Measurements from ENCODE around the gene RALGDS. TPM values are rescaled to one million over a fixed set of nuclear protein-coding genes. Genes with fewer than 3 reads are reported as not detected.

The RALGDS gene
- total and polyA plus RNA-seq, 2 of the 13 experiments (the other 11 are each of a cell fraction or from before 2014, with no cell fraction given) = 12.9 to 25.5 TPM

GRCh38 chr9:133050142-133050541 lies 70.9 kb downstream of the RALGDS start:
- DNase-seq (ENCODE audit: low spot score) (no peak), FAIRE-seq (no peak), ATAC-seq (no peak)
- no TSS peak for BruUV-seq (replicated peaks)
- TF ChIP-seq ERF (CRISPR knock-in tag; IDR thresholded peaks at IDR 0.05) (no peak), IRF2 (CRISPR knock-in tag; IDR thresholded peaks at IDR 0.05) (no peak), ZNF547 (CRISPR knock-in tag; IDR thresholded peaks at IDR 0.05) (no peak), ZBTB1 (CRISPR knock-in tag; IDR thresholded peaks at IDR 0.05; ENCODE audit: borderline replicate concordance) (no peak), ZNF619 (CRISPR knock-in tag; IDR thresholded peaks at IDR 0.05) (no peak), HDAC1 (CRISPR knock-in tag; IDR thresholded peaks at IDR 0.05) (no peak)
- WGBS (ENCODE audit: low lambda C conversion rate) = 98% methylated on average over 6 of the region's 6 CpGs
- Histone ChIP-seq H3K4me1 (ENCODE audit: insufficient read depth, low read length) (no peaks in the 10 kb centered on the region), H2AFZ (ENCODE audit: low read length) (no peak overlapping the region), H3K9me3 (ENCODE audit: low read length) (no peaks in the 10 kb centered on the region), H3K27ac (ENCODE audit: extremely low read length, insufficient read depth, low read length) (no peak overlapping the region), H3K4me2 (ENCODE audit: low read depth, low read length) (no peak overlapping the region), H3K79me2 (ENCODE audit: insufficient read depth, low read length) (no peaks in the 10 kb centered on the region), H3K36me3 (replicated peaks in 1 of 2; ENCODE audit: control insufficient read depth in 1 of 2, insufficient read depth in 2 of 2, low read length in 2 of 2) (peaks cover 38 to 80% of the 10 kb centered on the region in 2 experiments; a peak in 4 of 5 replicates), H4K20me1 (ENCODE audit: insufficient read depth, low read length) (no peaks in the 10 kb centered on the region), H3K4me3 (replicated peaks in 1 of 3; ENCODE audit: insufficient read depth in 1 of 3, low read depth in 2 of 3, low read length in 3 of 3) (no peak overlapping the region), H3K27me3 (ENCODE audit: control insufficient read depth in 1 of 2, insufficient read depth in 2 of 2, low read length in 2 of 2) (no peaks in the 10 kb centered on the region), H3K9ac (ENCODE audit: insufficient read depth, low read depth, low read length) (no peak overlapping the region)
- in situ Hi-C loops (cut with HindIII; ENCODE audit: extremely low pct_ligation_motif_present, low pct_unique_long_range_greater_than_20kb) (no loop called here), intact Hi-C loops (cut with micrococcal nuclease; ENCODE audit: unreplicated experiment) (no loop called here)
- POLR2A ChIA-PET = no interaction called here
- CTCF ChIA-PET (ENCODE audit: low intra/inter-chr PET ratio, low total read pairs) = no interaction called here

DNA sequence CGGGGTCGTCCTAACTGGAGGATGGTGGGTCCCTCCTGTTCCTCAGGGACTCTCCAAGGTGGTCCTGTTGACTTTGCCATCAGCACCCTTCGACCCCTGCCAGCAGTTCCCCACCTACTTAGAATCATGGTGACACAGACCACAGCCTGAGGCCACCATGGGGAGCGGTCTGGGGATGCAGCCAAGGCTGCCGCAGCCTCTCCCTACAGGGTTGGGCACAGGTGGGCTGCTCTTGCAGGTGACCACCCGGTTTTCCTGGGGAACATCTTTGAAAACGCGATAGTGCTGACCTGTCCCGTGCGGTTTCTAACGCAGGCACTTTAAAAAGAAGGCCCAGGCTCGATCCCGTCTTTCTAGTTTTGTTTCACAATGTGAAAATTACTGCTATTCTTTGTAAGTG lies 72.0 kb downstream of the RALGDS start:
- Histone ChIP-seq H3K36me3 (replicated peaks in 1 of 2; ENCODE audit: control insufficient read depth in 1 of 2, insufficient read depth in 2 of 2, low read length in 2 of 2) (peaks cover 40 to 80% of the 10 kb centered on the region in 2 experiments; a peak in 4 of 5 replicates), H4K20me1 (ENCODE audit: insufficient read depth, low read length) (no peaks in the 10 kb centered on the region), H3K27ac (ENCODE audit: extremely low read length, insufficient read depth, low read length) (no peak overlapping the region), H3K27me3 (ENCODE audit: control insufficient read depth in 1 of 2, insufficient read depth in 2 of 2, low read length in 2 of 2) (no peaks in the 10 kb centered on the region), H2AFZ (ENCODE audit: low read length) (no peak overlapping the region), H3K79me2 (ENCODE audit: insufficient read depth, low read length) (no peaks in the 10 kb centered on the region), H3K4me1 (ENCODE audit: insufficient read depth, low read length) (no peaks in the 10 kb centered on the region), H3K4me3 (replicated peaks in 1 of 3; ENCODE audit: insufficient read depth in 1 of 3, low read depth in 2 of 3, low read length in 3 of 3) (no peak overlapping the region), H3K9me3 (ENCODE audit: low read length) (no peaks in the 10 kb centered on the region), H3K9ac (ENCODE audit: insufficient read depth, low read depth, low read length) (no peak overlapping the region), H3K4me2 (ENCODE audit: low read depth, low read length) (no peak overlapping the region)
- ChIA-PET CTCF (ENCODE audit: low intra/inter-chr PET ratio, low total read pairs) (no interaction called here), POLR2A (no interaction called here)
- BruUV-seq (replicated peaks) = no TSS peak
- in situ Hi-C loops (cut with HindIII; ENCODE audit: extremely low pct_ligation_motif_present, low pct_unique_long_range_greater_than_20kb) = loop anchor here (10.0 kb wide), 1 partner anchor 96 kb away; no protein-coding TSS in a partner anchor
- no peak for ATAC-seq
- intact Hi-C loops (cut with micrococcal nuclease; ENCODE audit: unreplicated experiment) = no loop called here
- no peak for DNase-seq (ENCODE audit: low spot score)
- WGBS (ENCODE audit: low lambda C conversion rate) = 94% methylated on average over 9 of the region's 13 CpGs
- no peak for FAIRE-seq
- no peak for TF ChIP-seq SNAPC4 (CRISPR knock-in tag; IDR thresholded peaks at IDR 0.05)
- TF ChIP-seq ETV6 (CRISPR knock-in tag; conservative IDR thresholded peaks at IDR 0.05) = no peak
- TF ChIP-seq FOXK1 (CRISPR knock-in tag; IDR thresholded peaks at IDR 0.05; ENCODE audit: borderline replicate concordance, low read depth) = no peak
- TF ChIP-seq MAX (IDR thresholded peaks at IDR 0.05) = no peak
- no peak for TF ChIP-seq ZNF432 (CRISPR knock-in tag; IDR thresholded peaks at IDR 0.05; ENCODE audit: borderline replicate concordance)
- no peak for TF ChIP-seq ZNF235 (CRISPR knock-in tag; IDR thresholded peaks at IDR 0.05; ENCODE audit: borderline replicate concordance)
- no peak for TF ChIP-seq TRIM24 (CRISPR knock-in tag; IDR thresholded peaks at IDR 0.05)
- no peak for TF ChIP-seq ZNF704 (CRISPR knock-in tag; IDR thresholded peaks at IDR 0.05; ENCODE audit: borderline replicate concordance)
